Measurements from ENCODE around the gene SNX30. TPM values are rescaled to one million over a fixed set of nuclear protein-coding genes. Genes with fewer than 3 reads are reported as not detected.

The SNX30 gene
- total RNA-seq, 2 experiments from 2014 or later: 13.5 to 19.8 TPM

- H3K4me2 ChIP-seq (ENCODE audit: low read length): no peak overlapping the region
- peaks cover 33% of the 10 kb centered on the region for H3K4me1 ChIP-seq (ENCODE audit: insufficient read depth, low read length, poor library complexity, severe bottlenecking)
- no peak overlapping the region for H3K4me3 ChIP-seq (ENCODE audit: low read depth, low read length, poor library complexity, severe bottlenecking)
- no TSS peak for BruUV-seq (replicated peaks)
- no peak overlapping the region for H3K27ac ChIP-seq (ENCODE audit: low read depth, low read length, poor library complexity, severe bottlenecking)
- H2AFZ ChIP-seq (ENCODE audit: low read length): no peak overlapping the region
- TF ChIP-seq EZH2phosphoT487 (IDR thresholded peaks at IDR 0.05; ENCODE audit: borderline replicate concordance, low read depth, low read length): no peak
- TF ChIP-seq CTCF (conservative IDR thresholded peaks at IDR 0.05; ENCODE audit: low read length): no peak
- H3K9me3 ChIP-seq (ENCODE audit: low read length): no peaks in the 10 kb centered on the region
- CTCF ChIA-PET (ENCODE audit: unreplicated experiment): interaction anchor here (1.1 kb wide), 1 partner anchor 42 kb away, joined by 3 read pairs; no protein-coding TSS in a partner anchor
- POLR2A ChIA-PET: interaction anchor here (0.5 to 0.6 kb wide), 3 partner anchors 8 to 623 kb away, joined by 3 to 9 read pairs (median 3); no protein-coding TSS in a partner anchor
- H3K36me3 ChIP-seq (ENCODE audit: insufficient read depth, low read length): no peaks in the 10 kb centered on the region
- no peak for DNase-seq (ENCODE audit: low spot score)
- H4K20me1 ChIP-seq (ENCODE audit: insufficient read depth, low read length): 0 out of 2 replicates have a peak, but pooled peaks cover 7% of the 10 kb centered on the region
- no peaks in the 10 kb centered on the region for H3K9me2 ChIP-seq (ENCODE audit: insufficient read depth, low read length)
- intact Hi-C loops (cut with micrococcal nuclease; ENCODE audit: unreplicated experiment): no loop called here
- H3K79me2 ChIP-seq (ENCODE audit: insufficient read depth, low read depth, low read length): no peaks in the 10 kb centered on the region
Observed at GRCh38 chr9:112861155-112861554, 110.6 kb downstream of the SNX30 start.

GRCh38 chr9:112861638-112862555 is 111.3 kb downstream of the SNX30 start:
- Histone ChIP-seq H3K79me2 (ENCODE audit: insufficient read depth, low read depth, low read length) (no peaks in the 10 kb centered on the region), H4K20me1 (ENCODE audit: insufficient read depth, low read length) (0 out of 2 replicates have a peak, but pooled peaks cover 7% of the 10 kb centered on the region), H3K4me1 (ENCODE audit: insufficient read depth, low read length, poor library complexity, severe bottlenecking) (peaks cover 33% of the 10 kb centered on the region), H3K4me2 (ENCODE audit: low read length) (no peak overlapping the region), H3K9me2 (ENCODE audit: insufficient read depth, low read length) (no peaks in the 10 kb centered on the region), H2AFZ (ENCODE audit: low read length) (no peak overlapping the region), H3K36me3 (ENCODE audit: insufficient read depth, low read length) (no peaks in the 10 kb centered on the region), H3K9me3 (ENCODE audit: low read length) (no peaks in the 10 kb centered on the region), H3K27ac (ENCODE audit: low read depth, low read length, poor library complexity, severe bottlenecking) (no peak overlapping the region), H3K4me3 (ENCODE audit: low read depth, low read length, poor library complexity, severe bottlenecking) (no peak overlapping the region)
- no peak for DNase-seq (ENCODE audit: low spot score)
- intact Hi-C loops (cut with micrococcal nuclease; ENCODE audit: unreplicated experiment): no loop called here
- TF ChIP-seq EZH2phosphoT487 (IDR thresholded peaks at IDR 0.05; ENCODE audit: borderline replicate concordance, low read depth, low read length) (no peak), CTCF (conservative IDR thresholded peaks at IDR 0.05; ENCODE audit: low read length) (no peak)
- ChIA-PET CTCF (ENCODE audit: unreplicated experiment) (no interaction called here), POLR2A (no interaction called here)
- no TSS peak for BruUV-seq (replicated peaks)

GRCh38 chr9:112863214-112863613 is 112.7 kb downstream of the SNX30 start:
- Histone ChIP-seq H3K36me3 (ENCODE audit: insufficient read depth, low read length) (no peaks in the 10 kb centered on the region), H2AFZ (ENCODE audit: low read length) (no peak overlapping the region), H3K4me3 (ENCODE audit: low read depth, low read length, poor library complexity, severe bottlenecking) (no peak overlapping the region), H3K4me2 (ENCODE audit: low read length) (peak overlapping the region; percentile 33), H3K4me1 (ENCODE audit: insufficient read depth, low read length, poor library complexity, severe bottlenecking) (peaks cover 27% of the 10 kb centered on the region), H4K20me1 (ENCODE audit: insufficient read depth, low read length) (0 out of 2 replicates have a peak, but pooled peaks cover 7% of the 10 kb centered on the region), H3K27ac (ENCODE audit: low read depth, low read length, poor library complexity, severe bottlenecking) (no peak overlapping the region), H3K9me3 (ENCODE audit: low read length) (no peaks in the 10 kb centered on the region), H3K9me2 (ENCODE audit: insufficient read depth, low read length) (no peaks in the 10 kb centered on the region), H3K79me2 (ENCODE audit: insufficient read depth, low read depth, low read length) (no peaks in the 10 kb centered on the region)
- peak; percentile 26 for DNase-seq (ENCODE audit: low spot score)
- intact Hi-C loops (cut with micrococcal nuclease; ENCODE audit: unreplicated experiment): no loop called here
- ChIA-PET CTCF (ENCODE audit: unreplicated experiment) (no interaction called here), POLR2A (no interaction called here)
- no TSS peak for BruUV-seq (replicated peaks)
- TF ChIP-seq CTCF (conservative IDR thresholded peaks at IDR 0.05; ENCODE audit: low read length): no peak
- no peak for TF ChIP-seq EZH2phosphoT487 (IDR thresholded peaks at IDR 0.05; ENCODE audit: borderline replicate concordance, low read depth, low read length)
